Peyer's patch (tissue), 4 donors: ENCODE results near the gene ITSN2. TPM values are rescaled to one million over a fixed set of nuclear protein-coding genes. Genes with fewer than 3 reads are reported as not detected.
"Not testable (repeated sequence)": the region's sequence is repeated elsewhere in the genome, so short reads cannot be mapped to it uniquely, and the experiment has no call there.

Experiments
- DNase-seq, 3 donors: peaks; one replicate each; pipeline ENCODE4 v3.0.0-alpha.2; 2017 to 2019
- H3K27ac ChIP-seq, 4 donors: fragments of 200-600 bp; sonication (generic); one replicate each; pipeline ENCODE4 v1.5.1; 2016 to 2019
- H3K27me3 ChIP-seq, 2 donors: fragments of 200-600 bp; sonication (generic); one replicate each; pipeline ENCODE4 v1.5.1; 2019
- H3K36me3 ChIP-seq, 3 donors: fragments of 200-600 bp; sonication (generic); one replicate each; pipeline ENCODE4 v1.5.1; 2016 to 2019
- H3K4me1 ChIP-seq, 4 donors: fragments of 200-600 bp; sonication (generic); one replicate each; pipeline ENCODE4 v1.5.1; 2016 to 2019
- H3K4me3 ChIP-seq, 4 donors: fragments of 200-600 bp; sonication (generic); 1 replicate in 3 of 4; 2 replicates in 1 of 4; pipeline ENCODE4 v1.5.1; 2016 to 2019; ENCODE audit warnings: mild to moderate bottlenecking in 1 of 4
- H3K9me3 ChIP-seq, 4 donors: fragments of 200-600 bp; sonication (generic); one replicate each; pipeline ENCODE4 v1.5.1; 2016 to 2019; ENCODE audit warnings: mild to moderate bottlenecking in 1 of 4
- CTCF ChIP-seq, 6 experiments: fragments of 450-650 bp in 4 of 6; fragments of 200-600 bp in 2 of 6; sonication (generic) in 1 of 6; IDR thresholded peaks; one replicate each; pipeline ENCODE4 v1.5.1; 2017 to 2019; ENCODE audit warnings: antibody characterized with exemption in 6 of 6, mild to moderate bottlenecking in 3 of 6, moderate library complexity in 1 of 6
- POLR2A ChIP-seq, 2 donors: fragments of 450-650 bp; IDR thresholded peaks; one replicate each; pipeline ENCODE4 v1.5.1; 2017; ENCODE audit warnings: antibody characterized with exemption in 2 of 2, mild to moderate bottlenecking in 2 of 2, moderate library complexity in 2 of 2
- total RNA-seq, 4 donors: library from RNA; depleted of rRNA; stranded (reverse); fragments of >200 nt; gene quantifications; one replicate each; pipeline ENCODE4 v1.1.0, GENCODE V29; 2016

Gene ITSN2
- total RNA-seq, 4 donors from 2014 or later = 35.6 to 112 (median 46.4) TPM

DNA sequence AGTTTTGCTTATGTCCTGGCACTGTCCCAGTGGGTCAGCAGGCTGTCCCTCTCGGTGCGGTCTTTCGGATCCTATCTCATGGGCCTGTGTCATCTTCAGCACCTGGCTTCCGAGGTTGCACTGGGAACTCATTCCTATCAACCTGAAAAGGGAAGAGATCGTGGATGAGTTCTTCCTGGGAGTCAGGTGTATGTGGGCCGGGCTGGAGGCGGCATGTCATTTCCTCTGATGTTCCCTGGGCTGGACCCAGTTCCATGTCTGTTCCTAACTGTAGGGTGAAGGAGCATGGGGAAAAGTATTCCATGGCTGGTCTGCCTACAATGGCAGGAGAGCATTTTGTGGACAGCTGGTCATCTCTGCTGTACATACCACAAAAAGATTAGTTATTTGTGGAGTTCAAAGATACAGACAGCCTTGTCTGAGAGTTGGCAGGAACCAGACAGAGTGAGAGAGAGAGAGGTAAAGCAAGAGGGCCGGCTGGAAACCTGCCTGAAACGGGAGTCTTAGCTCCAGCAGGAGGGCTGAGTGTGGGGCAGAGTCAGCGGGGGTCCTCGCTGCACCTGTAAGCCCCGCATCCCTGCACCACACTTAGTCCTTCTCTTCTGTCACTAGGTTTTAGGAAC lies 160.3 kb downstream of the ITSN2 start:
- TF ChIP-seq POLR2A (IDR thresholded peaks at IDR 0.05) (no peak), CTCF (IDR thresholded peaks at IDR 0.05) (no peak)
- Histone ChIP-seq H3K9me3 (no peaks in the 10 kb centered on the region), H3K36me3 (peaks cover 0 to 23% (median 0%) of the 10 kb centered on the region in 3 donors), H3K27me3 (no peaks in the 10 kb centered on the region), H3K4me1 (no peaks in the 10 kb centered on the region), H3K4me3 (no peak overlapping the region), H3K27ac (no peak overlapping the region)
- DNase-seq = no peak

- not testable (repeated sequence) for H3K4me3 ChIP-seq, H3K9me3 ChIP-seq, H3K27me3 ChIP-seq, H3K4me1 ChIP-seq, H3K27ac ChIP-seq, H3K36me3 ChIP-seq, DNase-seq
These were observed 163.1 kb downstream of the ITSN2 start for GRCh38 chr2:24197213-24197612.

- no peak overlapping the region for H3K4me3 ChIP-seq
- DNase-seq = no peak
- H3K27ac ChIP-seq = no peak overlapping the region
- no peaks in the 10 kb centered on the region for H3K27me3 ChIP-seq
- no peaks in the 10 kb centered on the region for H3K4me1 ChIP-seq
- no peaks in the 10 kb centered on the region for H3K9me3 ChIP-seq
- H3K36me3 ChIP-seq = no peaks in the 10 kb centered on the region
- no peak for TF ChIP-seq CTCF (IDR thresholded peaks at IDR 0.05)
- TF ChIP-seq POLR2A (IDR thresholded peaks at IDR 0.05) = no peak
These were observed 168.5 kb downstream of the ITSN2 start for GRCh38 chr2:24191848-24192247.

- Histone ChIP-seq H3K4me3 (no peak overlapping the region), H3K27ac (no peak overlapping the region), H3K27me3 (no peaks in the 10 kb centered on the region), H3K4me1 (no peaks in the 10 kb centered on the region), H3K36me3 (no peaks in the 10 kb centered on the region), H3K9me3 (no peaks in the 10 kb centered on the region)
- no peak for DNase-seq
- TF ChIP-seq POLR2A (IDR thresholded peaks at IDR 0.05) = no peak
These were observed 169.2 kb downstream of the ITSN2 start for GRCh38 chr2:24191156-24191555.

DNA sequence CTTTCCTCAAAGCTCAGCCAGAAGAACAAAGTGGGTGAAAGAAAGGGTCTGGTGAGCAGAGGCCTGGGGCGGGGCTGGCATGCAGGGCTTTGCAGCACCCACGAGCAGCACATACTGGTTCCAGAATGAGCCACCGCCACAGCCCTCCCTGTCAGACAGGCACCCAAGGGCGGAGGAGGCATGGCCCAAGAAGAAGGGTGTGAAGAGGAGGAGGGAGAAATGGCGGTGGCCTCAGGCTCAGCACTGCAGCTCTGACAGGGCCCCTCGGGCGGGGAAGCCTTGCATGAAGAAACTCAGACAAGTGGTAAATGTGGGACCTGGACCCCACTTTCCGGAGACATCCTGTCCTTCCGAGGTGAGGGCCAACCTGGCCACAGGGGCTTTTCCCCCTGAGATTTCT lies 169.8 kb downstream of the ITSN2 start:
- no peak overlapping the region for H3K27ac ChIP-seq
- H3K36me3 ChIP-seq = no peaks in the 10 kb centered on the region
- TF ChIP-seq CTCF (IDR thresholded peaks at IDR 0.05) (no peak), POLR2A (IDR thresholded peaks at IDR 0.05) (no peak)
- no peaks in the 10 kb centered on the region for H3K4me1 ChIP-seq
- no peaks in the 10 kb centered on the region for H3K27me3 ChIP-seq
- no peak for DNase-seq
- H3K4me3 ChIP-seq = no peak overlapping the region
- H3K9me3 ChIP-seq = no peaks in the 10 kb centered on the region

GRCh38 chr2:24189551-24189950 lies 170.8 kb downstream of the ITSN2 start:
- Histone ChIP-seq H3K4me3 (no peak overlapping the region), H3K36me3 (no peaks in the 10 kb centered on the region)
- no peak for TF ChIP-seq CTCF (IDR thresholded peaks at IDR 0.05)
- no peak for TF ChIP-seq POLR2A (IDR thresholded peaks at IDR 0.05)

More at GRCh38 chr2:24189551-24189950, 170.8 kb downstream of the ITSN2 start:
- no peaks in the 10 kb centered on the region for H3K9me3 ChIP-seq
- DNase-seq = no peak
- H3K27me3 ChIP-seq = no peaks in the 10 kb centered on the region
- H3K4me1 ChIP-seq = no peaks in the 10 kb centered on the region
- H3K27ac ChIP-seq = no peak overlapping the region
